GM12878 (cell line): ENCODE data around the gene OLIG2. TPM values are rescaled to one million over a fixed set of nuclear protein-coding genes. Genes with fewer than 3 reads are reported as not detected.

ENCODE experiments used
- ATAC-seq: fragments of 200-7000 bp; cut with Tn5 transposase; 3 replicates; pipeline ENCODE4 v1.9.1; 2020; ENCODE audit warnings: mild to moderate bottlenecking, moderate library complexity
- BruUV-seq: library from RNA; stranded (reverse); fragments of 400-500 nt; replicated peaks from 2 replicates; lab custom pipeline; 2021; lab: Mats Ljungman, UMichigan
- CTCF ChIA-PET: fragments of 300-600 bp; sonication (Branson Sonifier 250); formaldehyde crosslinking; extraction: SDS; loops from one replicate; lab custom pipeline; 2021; ENCODE audit warnings: inconsistent platforms; lab: Yijun Ruan, JAX
- POLR2A ChIA-PET: fragments of 350-600 bp; formaldehyde crosslinking; extraction: SDS; loops from one replicate; lab custom pipeline; 2021; ENCODE audit warnings: inconsistent platforms; lab: Charles Lee
- RAD21 ChIA-PET: fragments of 300-600 bp; sonication (Branson Sonifier 250); formaldehyde crosslinking; loops from one replicate; lab custom pipeline; 2023; ENCODE audit warnings: antibody characterized with exemption; ENCODE audit not compliant: unreplicated experiment; lab: Charles Lee
- SMC1A ChIA-PET: fragments of 300-600 bp; sonication (Branson Sonifier 250); formaldehyde crosslinking; loops from one replicate; lab custom pipeline; 2023; ENCODE audit not compliant: unreplicated experiment, uncharacterized antibody; lab: Charles Lee
- DNase-seq: peaks from one replicate; pipeline ENCODE4 v3.0.0-alpha.2; 2011; ENCODE audit warnings: low read depth, low spot score
- FAIRE-seq: peaks from 3 replicates; lab custom pipeline; 2011; peaks lifted over from hg19 to GRCh38; lab: Jason Lieb, UNC
- H2AFZ ChIP-seq: 2 replicates; pipeline ENCODE4 v1.6.0; 2011; ENCODE audit warnings: low read depth, low read length, control low read depth; ENCODE audit not compliant: control insufficient read depth
- H3K27ac ChIP-seq: 2 replicates; pipeline ENCODE4 v1.5.1; 2011; ENCODE audit warnings: control low read depth; ENCODE audit not compliant: control insufficient read depth, insufficient read depth
- H3K27me3 ChIP-seq, 2 experiments: replicated peaks in 1 of 2; 2 replicates each; pipeline versions ENCODE4 v1.6.0 to v1.6.1; 2011; ENCODE audit warnings: low read length in 1 of 2; ENCODE audit not compliant: control insufficient read depth in 2 of 2, insufficient read depth in 2 of 2
- H3K36me3 ChIP-seq, 2 experiments: 2 replicates each; pipeline ENCODE4 v1.5.1; 2011; ENCODE audit warnings: low read length in 1 of 2; ENCODE audit not compliant: control insufficient read depth in 2 of 2, insufficient read depth in 2 of 2
- H3K4me1 ChIP-seq: 2 replicates; pipeline ENCODE4 v1.6.1; 2011; ENCODE audit warnings: mild to moderate bottlenecking, low read length, moderate library complexity, mixed read lengths; ENCODE audit not compliant: control insufficient read depth, insufficient read depth
- H3K4me2 ChIP-seq: 2 replicates; pipeline ENCODE4 v1.6.0; 2011; ENCODE audit warnings: control low read depth; ENCODE audit not compliant: control insufficient read depth, insufficient read depth
- H3K4me3 ChIP-seq: fragments of 200-600 bp; sonication (generic); 2 replicates; pipeline ENCODE4 v1.5.1; 2016
- H3K79me2 ChIP-seq: 2 replicates; pipeline ENCODE4 v1.6.0; 2011; ENCODE audit warnings: low read length; ENCODE audit not compliant: control insufficient read depth, insufficient read depth
- H3K9ac ChIP-seq: 2 replicates; pipeline ENCODE4 v1.8.0; 2011; ENCODE audit warnings: low read length, control low read depth, mixed read lengths; ENCODE audit not compliant: control insufficient read depth, insufficient read depth
- H3K9me3 ChIP-seq: replicated peaks from 3 replicates; pipeline ENCODE4 v1.5.1; 2011; ENCODE audit warnings: mild to moderate bottlenecking, low read length; ENCODE audit not compliant: control insufficient read depth, insufficient read depth
- H4K20me1 ChIP-seq: 2 replicates; pipeline ENCODE4 v1.6.0; 2011; ENCODE audit not compliant: control insufficient read depth, insufficient read depth
- ATF7 ChIP-seq: fragments of 450-650 bp; IDR thresholded peaks from 2 replicates; pipeline ENCODE4 v1.6.1; 2016; ENCODE audit warnings: low read depth, mild to moderate bottlenecking
- CBX3 ChIP-seq: fragments of 200-600 bp; sonication (generic); IDR thresholded peaks from 2 replicates; pipeline ENCODE4 v1.6.1; 2016; ENCODE audit warnings: low read depth, borderline replicate concordance
- CTCF ChIP-seq, 3 experiments: IDR thresholded peaks in 2 of 3; conservative IDR thresholded peaks in 1 of 3; 2 replicates each; pipeline ENCODE4 v1.5.1; 2011; ENCODE audit warnings: low read depth in 3 of 3, low read length in 3 of 3, mild to moderate bottlenecking in 3 of 3, control low read depth in 2 of 3, moderate library complexity in 2 of 3, inconsistent platforms in 1 of 3, mixed read lengths in 1 of 3; ENCODE audit not compliant: control insufficient read depth in 2 of 3, insufficient read depth in 1 of 3; ENCODE audit errors: extremely low read depth in 1 of 3
- E4F1 ChIP-seq: fragments of 450-650 bp; IDR thresholded peaks from 2 replicates; pipeline ENCODE4 v1.6.1; 2018; ENCODE audit warnings: borderline replicate concordance, mild to moderate bottlenecking; ENCODE audit not compliant: partially characterized antibody
- HDAC2 ChIP-seq: fragments of 200-600 bp; sonication (generic); IDR thresholded peaks from 2 replicates; pipeline ENCODE4 v1.6.1; 2017
- IKZF1 ChIP-seq: fragments of 450-650 bp; conservative IDR thresholded peaks from 2 replicates; pipeline ENCODE4 v1.6.1; 2017; ENCODE audit warnings: antibody characterized with exemption, mild to moderate bottlenecking
- JUND ChIP-seq: IDR thresholded peaks from 2 replicates; pipeline ENCODE4 v1.6.1; 2012; ENCODE audit warnings: low read depth, mild to moderate bottlenecking, low read length, improper control_type of control experiment, moderate library complexity
- MEF2B ChIP-seq: fragments of 450-650 bp; IDR thresholded peaks from 2 replicates; pipeline ENCODE4 v1.6.1; 2018; ENCODE audit warnings: mild to moderate bottlenecking, moderate library complexity; ENCODE audit not compliant: partially characterized antibody, poor library complexity, severe bottlenecking
- POLR2AphosphoS5 ChIP-seq: IDR thresholded peaks from 2 replicates; pipeline ENCODE4 v1.6.1; 2011; ENCODE audit warnings: mild to moderate bottlenecking, low read length, inconsistent platforms
- POU2F2 ChIP-seq: IDR thresholded peaks from 3 replicates; pipeline ENCODE4 v1.6.1; 2011; ENCODE audit warnings: low read depth, mild to moderate bottlenecking, low read length, borderline replicate concordance
- RAD21 ChIP-seq: IDR thresholded peaks from 2 replicates; pipeline ENCODE4 v1.6.1; 2011; ENCODE audit warnings: mild to moderate bottlenecking, low read depth, low read length, moderate library complexity; ENCODE audit not compliant: insufficient read depth
- RELA ChIP-seq: fragments of 450-650 bp; IDR thresholded peaks from 2 replicates; pipeline ENCODE4 v1.8.0; 2014; ENCODE audit warnings: borderline replicate concordance; ENCODE audit not compliant: partially characterized antibody
- SMC3 ChIP-seq: IDR thresholded peaks from 2 replicates; pipeline ENCODE4 v1.6.1; 2011; ENCODE audit warnings: low read length, improper control_type of control experiment, borderline replicate concordance
- WGBS: methylation state at CpG from one replicate; pipeline ENCODE4 v1.1.6; 2016; ENCODE audit warnings: low lambda C conversion rate; ENCODE audit not compliant: insufficient replicate concordance, insufficient coverage; ENCODE audit errors: missing lambda C conversion rate; 5-methylcytosine and 5-hydroxymethylcytosine counted together
- in situ Hi-C: fragments of 300-500 bp; cut with MboI; formaldehyde crosslinking; loops from 9 replicates; pipeline ENCODE4 v1.14.3; 2018; ENCODE audit warnings: mixed read lengths
- intact Hi-C: fragments of 100-400 bp; cut with micrococcal nuclease; formaldehyde crosslinking; loops from one replicate; pipeline ENCODE4 v1.14.2; 2022; ENCODE audit not compliant: unreplicated experiment
- polyA plus RNA-seq, 11 experiments: library from polyadenylated mRNA; depleted of rRNA in 4 of 11; unstranded in 6 of 11; stranded (reverse) in 5 of 11; fragments of >200 nt; fragmentation: Nextera tagmentation in 4 of 11; fragmentation: Illumina TruSeq in 1 of 11; extraction: Ambion mirVana in 4 of 11; extraction: Trizol in 1 of 11; gene quantifications; 1 replicate in 1 of 11; 2 replicates in 10 of 11; pipeline versions ENCODE4 v1.2.1 to v1.2.3, GENCODE V29; 2011 to 2016; ENCODE audit warnings: inconsistent platforms in 2 of 11, missing spikeins in 2 of 11, low read depth in 1 of 11
- total RNA-seq, 4 experiments: library from RNA; depleted of rRNA in 3 of 4; stranded (reverse); fragments of >200 nt in 3 of 4; fragmentation: Illumina TruSeq in 1 of 4; extraction: Trizol in 1 of 4; gene quantifications; 2 replicates each; pipeline versions ENCODE4 v1.2.1 to v1.2.3, GENCODE V29; 2013 to 2021

OLIG2 gene
- total and polyA plus RNA-seq, 10 of the 15 experiments (the other 5 are each of a cell fraction or from before 2014, with no cell fraction given), result not detected

GRCh38 chr21:32994305-32994704 lies 31.4 kb upstream of the OLIG2 start:
- Histone ChIP-seq H3K36me3 (no peaks in the 10 kb centered on the region), H3K27ac (no peak overlapping the region), H4K20me1 (no peaks in the 10 kb centered on the region), H2AFZ (no peak overlapping the region), H3K4me1 (no peaks in the 10 kb centered on the region), H3K9ac (no peak overlapping the region), H3K4me3 (no peak overlapping the region), H3K27me3 (peaks cover 0 to 2% of the 10 kb centered on the region in 2 experiments; a peak in 3 of 4 replicates), H3K9me3 (no peaks in the 10 kb centered on the region), H3K79me2 (no peaks in the 10 kb centered on the region), H3K4me2 (no peak overlapping the region)
- intact Hi-C loops, result loop anchor here (1.0 to 2.0 kb wide), 2 partner anchors 133 to 204 kb away; no protein-coding TSS in a partner anchor
- ChIA-PET SMC1A (interaction anchor here (0.6 to 3.4 kb wide), 13 partner anchors 45 to 454 kb away, joined by 3 to 21 read pairs (median 3); no protein-coding TSS in a partner anchor), POLR2A (no interaction called here), RAD21 (interaction anchor here (0.8 to 2.5 kb wide), 6 partner anchors 54 to 441 kb away, joined by 3 to 23 read pairs (median 6); no protein-coding TSS in a partner anchor), CTCF (interaction anchor here (0.6 to 4.0 kb wide), 27 partner anchors 12 to 659 kb away, joined by 3 to 47 read pairs (median 4); no protein-coding TSS in a partner anchor)
- FAIRE-seq (no peak), ATAC-seq (peak; percentile 38; the same call in 1 of the 3 replicates), DNase-seq (no peak)
- peak; percentile 16 to 35 (median 23); a peak in 3 of 6 replicates for TF ChIP-seq CTCF (IDR thresholded peaks at IDR 0.05 in 2 of 3, conservative IDR thresholded peaks at IDR 0.05 in 1 of 3; ENCODE audit: control insufficient read depth in 2 of 3, extremely low read depth in 1 of 3, insufficient read depth in 1 of 3, low read depth in 3 of 3, low read length in 3 of 3)
- TF ChIP-seq RELA, result no peak
- peak; percentile 39; the same call in 1 of the 2 replicates for TF ChIP-seq RAD21
- BruUV-seq, result no TSS peak
- in situ Hi-C loops, result no loop called here
- WGBS, result 80% methylated on average over 3 of the region's 3 CpGs

GRCh38 chr21:33007747-33008146 lies 18.0 kb upstream of the OLIG2 start:
- ChIA-PET SMC1A (interaction anchor here (1.4 kb wide), 1 partner anchor 120 kb away, joined by 3 read pairs; no protein-coding TSS in a partner anchor), RAD21 (no interaction called here), POLR2A (no interaction called here), CTCF (no interaction called here)
- WGBS, result 64% methylated on average over 3 of the region's 3 CpGs
- DNase-seq (no peak), FAIRE-seq (no peak), ATAC-seq (no peak)
- no peak overlapping the region for H2AFZ ChIP-seq
- H3K4me2 ChIP-seq, result no peak overlapping the region
- H3K36me3 ChIP-seq, result no peaks in the 10 kb centered on the region
- in situ Hi-C loops, result no loop called here
- no peaks in the 10 kb centered on the region for H3K4me1 ChIP-seq
- H3K79me2 ChIP-seq, result no peaks in the 10 kb centered on the region
- H4K20me1 ChIP-seq, result no peaks in the 10 kb centered on the region
- intact Hi-C loops, result no loop called here
- H3K27me3 ChIP-seq, result peaks cover 0 to 2% of the 10 kb centered on the region in 2 experiments; a peak in 2 of 4 replicates
- no peak overlapping the region for H3K9ac ChIP-seq
- no peaks in the 10 kb centered on the region for H3K9me3 ChIP-seq
- H3K4me3 ChIP-seq, result no peak overlapping the region
- BruUV-seq, result no TSS peak
- H3K27ac ChIP-seq, result no peak overlapping the region
- TF ChIP-seq E4F1 (no peak), ATF7 (no peak), MEF2B (no peak), CBX3 (no peak), SMC3 (no peak), POU2F2 (no peak), POLR2AphosphoS5 (no peak), IKZF1 (no peak), HDAC2 (no peak), JUND (no peak)
